RPMI7951 (cell line): ENCODE data around the gene PRKCH. TPM values are rescaled to one million over a fixed set of nuclear protein-coding genes. Genes with fewer than 3 reads are reported as not detected.

ENCODE experiments used
- DNase-seq: peaks from one replicate; pipeline ENCODE4 v3.0.0-alpha.2; 2012; ENCODE audit warnings: low read depth
- total RNA-seq: library from RNA; depleted of rRNA; stranded (reverse); fragments of >200 nt; shearing (Covaris generic); gene quantifications from 2 replicates; pipeline ENCODE4 v1.2.3, GENCODE V29; 2014

PRKCH gene
- total RNA-seq, 1 experiment from 2014 or later = 3.1 TPM

- no peak for DNase-seq
Observed at GRCh38 chr14:61565181-61565580, 243.8 kb downstream of the PRKCH start.

- DNase-seq = peak; percentile 56
Observed at GRCh38 chr14:61565836-61566536, 244.6 kb downstream of the PRKCH start.

- DNase-seq = peak; percentile 58
Observed at GRCh38 chr14:61566537-61567225, 245.3 kb downstream of the PRKCH start.

GRCh38 chr14:61567838-61568571 lies 246.6 kb downstream of the PRKCH start:
- DNase-seq = no peak

- no peak for DNase-seq
Observed at GRCh38 chr14:61568572-61569011, 247.2 kb downstream of the PRKCH start.

GRCh38 chr14:61569308-61569707 lies 247.9 kb downstream of the PRKCH start:
- no peak for DNase-seq

GRCh38 chr14:61569812-61570548 lies 248.6 kb downstream of the PRKCH start:
- peak; percentile 94 for DNase-seq

- peak; percentile 36 for DNase-seq
Observed at GRCh38 chr14:61570549-61571290, 249.3 kb downstream of the PRKCH start.

- no peak for DNase-seq
Observed at GRCh38 chr14:61571917-61572316, 250.5 kb downstream of the PRKCH start.

GRCh38 chr14:61573321-61573720 lies 251.9 kb downstream of the PRKCH start:
- DNase-seq = no peak

GRCh38 chr14:61573748-61574513 lies 252.6 kb downstream of the PRKCH start:
- DNase-seq = peak; percentile 54

- DNase-seq = no peak
Observed at GRCh38 chr14:61574514-61574807, 253.1 kb downstream of the PRKCH start.

GRCh38 chr14:61575126-61575525 lies 253.7 kb downstream of the PRKCH start:
- DNase-seq = no peak

- peak; percentile 58 for DNase-seq
Observed at GRCh38 chr14:61575551-61576150, 254.3 kb downstream of the PRKCH start.

GRCh38 chr14:61577506-61577931 lies 256.1 kb downstream of the PRKCH start:
- no peak for DNase-seq

- DNase-seq = peak; percentile 50
Observed at GRCh38 chr14:61578745-61579144, 257.4 kb downstream of the PRKCH start.

GRCh38 chr14:61581340-61581739 lies 260.0 kb downstream of the PRKCH start:
- DNase-seq = no peak

- no peak for DNase-seq
Observed at GRCh38 chr14:61581955-61582615, 260.7 kb downstream of the PRKCH start.

GRCh38 chr14:61582815-61583214 lies 261.4 kb downstream of the PRKCH start:
- DNase-seq = peak; percentile 49

- peak; percentile 81 for DNase-seq
Observed at GRCh38 chr14:61584331-61584741, 263.0 kb downstream of the PRKCH start.
